AG04449 (cell line): Measurements from ENCODE around the gene PID1.

ENCODE experiments used
- CTCF ChIA-PET: fragments of 350-600 bp; formaldehyde crosslinking; extraction: SDS; loops from one replicate; lab custom pipeline; 2021; ENCODE audit warnings: antibody characterized with exemption; lab: Yijun Ruan, JAX
- POLR2A ChIA-PET: fragments of 400-600, 350-600 bp; formaldehyde crosslinking; extraction: SDS; loops from one replicate; lab custom pipeline; 2020; ENCODE audit warnings: antibody characterized with exemption, inconsistent platforms; lab: Yijun Ruan, JAX
- DNase-seq: peaks from one replicate; pipeline ENCODE4 v3.0.0-alpha.2; 2010; ENCODE audit warnings: low read depth, low spot score
- H3K4me3 ChIP-seq: 2 replicates; pipeline ENCODE4 v1.5.1; 2011; ENCODE audit warnings: low read depth, mild to moderate bottlenecking, control low read depth, low read length
- CTCF ChIP-seq: IDR thresholded peaks from one replicate; pipeline ENCODE4 v1.5.1; 2011; ENCODE audit warnings: mild to moderate bottlenecking, moderate library complexity, low read length, control low read depth, inconsistent platforms; ENCODE audit not compliant: insufficient read depth; ENCODE audit errors: missing control alignments

The PID1 gene

GRCh38 chr2:229205704-229206103 is 65.4 kb downstream of the PID1 start:
- no peak overlapping the region for H3K4me3 ChIP-seq
- POLR2A ChIA-PET: no interaction called here
- CTCF ChIA-PET: no interaction called here
- TF ChIP-seq CTCF: no peak
- no peak for DNase-seq

GRCh38 chr2:229202646-229203045 is 68.4 kb downstream of the PID1 start:
- H3K4me3 ChIP-seq: no peak overlapping the region
- TF ChIP-seq CTCF: no peak
- CTCF ChIA-PET: no interaction called here
- no peak for DNase-seq
- POLR2A ChIA-PET: no interaction called here

GRCh38 chr2:229201521-229201920 is 69.6 kb downstream of the PID1 start:
- no peak for TF ChIP-seq CTCF
- ChIA-PET CTCF (no interaction called here), POLR2A (no interaction called here)
- no peak overlapping the region for H3K4me3 ChIP-seq
- DNase-seq: no peak

GRCh38 chr2:229199267-229199666 is 71.8 kb downstream of the PID1 start:
- no peak overlapping the region for H3K4me3 ChIP-seq
- TF ChIP-seq CTCF: no peak
- ChIA-PET CTCF (no interaction called here), POLR2A (no interaction called here)
- no peak for DNase-seq

GRCh38 chr2:229196448-229196847 is 74.6 kb downstream of the PID1 start:
- POLR2A ChIA-PET: no interaction called here
- CTCF ChIA-PET: no interaction called here
- H3K4me3 ChIP-seq: no peak overlapping the region
- no peak for DNase-seq
- TF ChIP-seq CTCF: no peak

GRCh38 chr2:229195346-229195947 is 75.6 kb downstream of the PID1 start:
- POLR2A ChIA-PET: no interaction called here
- CTCF ChIA-PET: no interaction called here
- H3K4me3 ChIP-seq: no peak overlapping the region
- DNase-seq: no peak
- TF ChIP-seq CTCF: no peak
